Activated T-cell treated with anti-CD3 and anti-CD28 coated beads for 48 hours (primary cell): Measurements from ENCODE around the gene KLF13.

Experiments used
- DNase-seq: peaks from one replicate; pipeline ENCODE4 v3.0.0-alpha.2; 2020; ENCODE audit warnings: low read depth

Gene KLF13

GRCh38 chr15:31316135-31316795 lies 10.4 kb upstream of the KLF13 start:
- no peak for DNase-seq

- DNase-seq: no peak
Measured at GRCh38 chr15:31317017-31317416, 9.6 kb upstream of the KLF13 start.

GRCh38 chr15:31317421-31318327 lies 9.0 kb upstream of the KLF13 start:
- no peak for DNase-seq

DNA sequence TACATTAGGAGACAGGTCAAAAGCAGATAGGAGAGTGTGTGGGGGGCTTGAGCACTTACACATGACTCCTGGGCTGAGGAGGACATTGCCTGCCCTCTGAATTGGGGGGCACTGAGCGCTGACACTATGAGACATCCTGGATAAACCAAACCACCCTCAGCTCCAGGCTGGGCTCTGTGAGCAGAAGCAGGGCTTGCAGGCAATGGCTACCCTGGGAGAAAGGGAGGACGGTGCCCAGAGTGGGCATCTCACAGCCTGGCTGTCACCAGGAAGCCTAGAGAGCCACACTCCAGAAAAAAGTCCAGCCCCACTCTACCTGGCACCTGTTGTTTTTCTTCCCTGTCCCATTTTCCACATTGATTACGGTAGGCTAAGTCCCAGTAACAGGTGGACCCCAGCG lies 8.2 kb upstream of the KLF13 start:
- DNase-seq: no peak

- DNase-seq: no peak
Measured at GRCh38 chr15:31320022-31320421, 6.6 kb upstream of the KLF13 start.

DNA sequence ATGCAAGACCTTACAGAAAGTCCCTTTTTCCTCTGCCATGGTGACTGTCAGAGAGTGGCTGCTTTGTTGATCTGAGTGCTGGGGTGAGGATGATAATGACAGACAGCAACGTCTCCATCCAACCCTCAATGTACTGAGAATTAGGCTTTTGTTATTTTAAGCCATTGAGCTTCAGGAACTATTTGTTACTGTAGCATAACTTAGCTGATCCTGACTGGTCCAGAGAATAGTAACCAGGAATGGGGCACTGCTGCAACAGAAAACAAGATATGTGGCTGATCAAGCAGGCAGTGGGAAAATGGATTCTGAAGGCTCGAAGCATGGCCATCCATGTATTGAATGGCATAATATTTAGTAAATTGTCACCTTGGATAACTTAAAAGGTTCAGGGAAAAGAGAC lies 5.2 kb upstream of the KLF13 start:
- no peak for DNase-seq

- DNase-seq: no peak
Measured at GRCh38 chr15:31322504-31322903, 4.1 kb upstream of the KLF13 start.

GRCh38 chr15:31323627-31324026 lies 3.0 kb upstream of the KLF13 start:
- DNase-seq: no peak

DNA sequence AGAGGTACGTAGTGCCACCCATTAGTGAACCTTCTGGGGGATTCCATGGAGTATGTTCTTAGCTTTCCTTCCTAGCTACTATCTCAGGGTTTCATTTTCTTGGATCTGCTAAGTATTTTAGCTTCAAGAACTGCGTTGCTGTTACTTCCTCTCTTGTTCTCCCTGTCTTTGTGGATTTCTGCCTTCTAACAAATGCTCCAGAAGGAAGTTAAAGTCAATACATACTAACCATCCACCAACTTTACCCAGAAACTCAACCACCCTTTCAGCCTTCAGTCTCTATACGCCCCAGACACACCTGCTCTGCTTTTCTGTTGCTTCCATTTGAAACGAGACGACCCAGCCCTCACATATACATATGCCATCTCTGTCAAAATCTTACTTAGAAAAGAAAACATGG lies 2.4 kb upstream of the KLF13 start:
- no peak for DNase-seq

- no peak for DNase-seq
Measured at GRCh38 chr15:31324806-31325594, 1.6 kb upstream of the KLF13 start.

- no peak for DNase-seq
Measured at GRCh38 chr15:31325595-31326155, 960 bp upstream of the KLF13 start.

DNA sequence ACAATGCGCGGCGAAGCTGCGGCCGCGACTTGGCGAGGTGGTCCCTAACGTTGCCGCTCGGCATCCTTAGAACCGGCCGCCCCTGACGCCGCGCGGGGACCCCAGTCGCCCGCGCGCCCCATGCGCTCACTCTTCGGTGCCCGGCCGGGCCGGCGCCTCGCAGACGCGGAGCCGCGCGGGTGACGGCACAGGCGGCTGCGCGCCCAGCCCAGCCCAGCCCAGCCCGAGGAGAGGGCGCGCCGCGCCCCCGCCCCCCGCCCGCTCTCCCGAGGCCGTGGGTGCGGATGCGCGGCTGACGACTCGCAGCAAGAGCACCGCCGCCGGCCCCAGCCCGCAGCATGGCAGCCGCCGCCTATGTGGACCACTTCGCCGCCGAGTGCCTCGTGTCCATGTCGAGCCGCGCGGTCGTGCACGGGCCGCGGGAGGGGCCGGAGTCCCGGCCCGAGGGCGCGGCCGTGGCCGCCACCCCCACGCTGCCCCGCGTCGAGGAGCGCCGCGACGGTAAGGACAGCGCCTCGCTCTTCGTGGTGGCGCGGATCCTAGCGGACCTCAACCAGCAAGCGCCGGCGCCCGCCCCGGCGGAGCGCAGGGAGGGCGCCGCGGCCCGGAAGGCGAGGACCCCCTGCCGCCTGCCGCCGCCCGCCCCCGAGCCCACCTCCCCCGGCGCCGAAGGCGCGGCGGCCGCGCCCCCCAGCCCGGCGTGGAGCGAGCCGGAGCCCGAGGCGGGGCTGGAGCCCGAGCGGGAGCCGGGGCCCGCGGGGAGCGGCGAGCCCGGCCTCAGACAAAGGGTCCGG lies 437 bp downstream of the KLF13 start:
- peak; percentile 69 for DNase-seq

GRCh38 chr15:31327669-31328427 lies 1.2 kb downstream of the KLF13 start:
- peak; percentile 56 for DNase-seq

- DNase-seq: peak; percentile 73
Measured at GRCh38 chr15:31328428-31328968, 1.9 kb downstream of the KLF13 start.

DNA sequence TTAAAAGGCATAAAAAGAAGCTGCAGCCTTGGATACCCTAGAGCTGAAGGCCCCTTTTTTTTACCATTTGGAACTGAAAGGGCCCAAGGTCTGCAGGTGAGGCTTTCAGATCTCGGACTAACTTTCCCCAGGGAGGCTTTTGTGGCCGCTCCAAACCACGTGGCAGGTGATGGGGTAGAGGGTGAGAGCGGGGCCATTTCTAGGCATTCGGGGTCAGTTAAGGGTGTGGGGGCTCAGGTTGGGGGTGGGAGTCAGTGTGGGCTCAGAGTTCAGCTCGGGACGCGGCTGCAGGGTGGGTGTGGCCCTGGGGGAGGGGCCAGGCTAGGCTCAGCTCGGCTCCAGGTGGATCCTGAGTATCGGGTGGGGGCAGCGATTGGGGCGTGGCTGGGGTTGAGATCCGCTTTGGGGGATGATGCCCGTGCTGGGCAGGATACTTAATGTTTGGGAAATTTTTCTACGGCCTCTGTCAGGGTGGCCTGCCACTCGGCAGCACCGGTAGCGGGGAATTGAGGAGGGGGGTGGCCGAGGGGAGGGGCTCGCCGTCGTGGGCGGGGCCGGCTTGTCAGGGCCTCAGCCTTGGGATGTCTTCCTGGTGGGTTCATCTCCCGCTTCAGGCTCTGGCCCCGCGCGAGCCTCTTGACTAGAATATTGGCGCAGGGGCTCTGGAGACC lies 2.5 kb downstream of the KLF13 start:
- DNase-seq: no peak

GRCh38 chr15:31329640-31330010 lies 3.0 kb downstream of the KLF13 start:
- DNase-seq: no peak

GRCh38 chr15:31330111-31330785 lies 3.6 kb downstream of the KLF13 start:
- no peak for DNase-seq

DNA sequence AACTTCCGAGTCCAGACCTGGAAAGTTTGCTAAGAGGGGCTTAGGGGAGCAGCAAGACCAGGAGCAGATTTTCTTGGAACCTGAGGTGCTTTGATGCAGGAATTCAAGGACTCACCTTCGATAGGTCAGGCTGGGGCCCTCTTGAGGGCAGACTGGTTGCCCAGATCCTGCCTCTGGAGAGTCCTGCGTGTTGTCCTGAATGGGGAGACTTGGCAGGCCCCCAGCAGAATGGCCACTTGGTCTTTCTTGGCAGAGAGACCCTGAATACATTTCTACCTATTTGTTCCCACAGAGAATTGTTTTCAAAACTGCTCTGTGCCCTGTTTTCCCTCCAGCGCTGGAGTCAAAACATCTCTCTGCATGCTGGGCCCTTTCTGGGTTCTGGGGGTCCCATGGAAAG lies 4.2 kb downstream of the KLF13 start:
- DNase-seq: no peak

- DNase-seq: no peak
Measured at GRCh38 chr15:31331389-31331788, 4.8 kb downstream of the KLF13 start.
